Astrocyte of the spinal cord (primary cell): ENCODE measurements around the gene PTPRN2.

Experiments
- DNase-seq: peaks from one replicate; pipeline ENCODE4 v3.0.0; 2011; ENCODE audit warnings: low read depth, low spot score
- H3K4me3 ChIP-seq: 2 replicates; pipeline ENCODE4 v1.5.1; 2011; ENCODE audit warnings: low read depth, mild to moderate bottlenecking, low read length, moderate library complexity
- CTCF ChIP-seq: IDR thresholded peaks from 2 replicates; pipeline ENCODE4 v1.5.1; 2012; ENCODE audit warnings: low read depth, mild to moderate bottlenecking, low read length, inconsistent platforms
- in situ Hi-C: cut with HindIII; loops from 2 replicates; pipeline ENCODE4 v1.10.0; 2017; ENCODE audit warnings: low sequenced_read_pairs

Gene PTPRN2

GRCh38 chr7:158479664-158480025 is 108.0 kb downstream of the PTPRN2 start:
- no peak overlapping the region for H3K4me3 ChIP-seq
- no peak for DNase-seq
- no peak for TF ChIP-seq CTCF
- in situ Hi-C loops: no loop called here

GRCh38 chr7:158479021-158479663 is 108.5 kb downstream of the PTPRN2 start:
- no peak overlapping the region for H3K4me3 ChIP-seq
- no peak for DNase-seq
- TF ChIP-seq CTCF: no peak
- in situ Hi-C loops: no loop called here

- DNase-seq: no peak
- no peak overlapping the region for H3K4me3 ChIP-seq
- TF ChIP-seq CTCF: no peak
- in situ Hi-C loops: no loop called here
Observed at GRCh38 chr7:158477866-158478265, 109.8 kb downstream of the PTPRN2 start.

- TF ChIP-seq CTCF: no peak
- in situ Hi-C loops: no loop called here
- no peak for DNase-seq
- no peak overlapping the region for H3K4me3 ChIP-seq
Observed at GRCh38 chr7:158476331-158476932, 111.2 kb downstream of the PTPRN2 start.

- H3K4me3 ChIP-seq: no peak overlapping the region
- in situ Hi-C loops: no loop called here
- no peak for TF ChIP-seq CTCF
- no peak for DNase-seq
Observed at GRCh38 chr7:158475679-158476052, 112.0 kb downstream of the PTPRN2 start.

- no peak for TF ChIP-seq CTCF
- DNase-seq: no peak
- in situ Hi-C loops: no loop called here
Observed at GRCh38 chr7:158475036-158475678, 112.5 kb downstream of the PTPRN2 start.

More at GRCh38 chr7:158475036-158475678, 112.5 kb downstream of the PTPRN2 start:
- no peak overlapping the region for H3K4me3 ChIP-seq
